GM12878 (cell line): Measurements from ENCODE around the gene PRC1. TPM values are rescaled to one million over a fixed set of nuclear protein-coding genes. Genes with fewer than 3 reads are reported as not detected.

Experiments
- ATAC-seq: fragments of 200-7000 bp; cut with Tn5 transposase; 3 replicates; pipeline ENCODE4 v1.9.1; 2020; ENCODE audit warnings: mild to moderate bottlenecking, moderate library complexity
- BruUV-seq: library from RNA; stranded (reverse); fragments of 400-500 nt; replicated peaks from 2 replicates; lab custom pipeline; 2021; lab: Mats Ljungman, UMichigan
- CTCF ChIA-PET: fragments of 300-600 bp; sonication (Branson Sonifier 250); formaldehyde crosslinking; extraction: SDS; loops from one replicate; lab custom pipeline; 2021; ENCODE audit warnings: inconsistent platforms; lab: Yijun Ruan, JAX
- POLR2A ChIA-PET: fragments of 350-600 bp; formaldehyde crosslinking; extraction: SDS; loops from one replicate; lab custom pipeline; 2021; ENCODE audit warnings: inconsistent platforms; lab: Charles Lee
- RAD21 ChIA-PET: fragments of 300-600 bp; sonication (Branson Sonifier 250); formaldehyde crosslinking; loops from one replicate; lab custom pipeline; 2023; ENCODE audit warnings: antibody characterized with exemption; ENCODE audit not compliant: unreplicated experiment; lab: Charles Lee
- SMC1A ChIA-PET: fragments of 300-600 bp; sonication (Branson Sonifier 250); formaldehyde crosslinking; loops from one replicate; lab custom pipeline; 2023; ENCODE audit not compliant: unreplicated experiment, uncharacterized antibody; lab: Charles Lee
- DNase-seq: peaks from one replicate; pipeline ENCODE4 v3.0.0-alpha.2; 2011; ENCODE audit warnings: low read depth, low spot score
- FAIRE-seq: peaks from 3 replicates; lab custom pipeline; 2011; peaks lifted over from hg19 to GRCh38; lab: Jason Lieb, UNC
- H2AFZ ChIP-seq: 2 replicates; pipeline ENCODE4 v1.6.0; 2011; ENCODE audit warnings: low read depth, low read length, control low read depth; ENCODE audit not compliant: control insufficient read depth
- H3K27ac ChIP-seq: 2 replicates; pipeline ENCODE4 v1.5.1; 2011; ENCODE audit warnings: control low read depth; ENCODE audit not compliant: control insufficient read depth, insufficient read depth
- H3K27me3 ChIP-seq, 2 experiments: replicated peaks in 1 of 2; 2 replicates each; pipeline versions ENCODE4 v1.6.0 to v1.6.1; 2011; ENCODE audit warnings: low read length in 1 of 2; ENCODE audit not compliant: control insufficient read depth in 2 of 2, insufficient read depth in 2 of 2
- H3K36me3 ChIP-seq, 2 experiments: 2 replicates each; pipeline ENCODE4 v1.5.1; 2011; ENCODE audit warnings: low read length in 1 of 2; ENCODE audit not compliant: control insufficient read depth in 2 of 2, insufficient read depth in 2 of 2
- H3K4me1 ChIP-seq: 2 replicates; pipeline ENCODE4 v1.6.1; 2011; ENCODE audit warnings: mild to moderate bottlenecking, low read length, moderate library complexity, mixed read lengths; ENCODE audit not compliant: control insufficient read depth, insufficient read depth
- H3K4me2 ChIP-seq: 2 replicates; pipeline ENCODE4 v1.6.0; 2011; ENCODE audit warnings: control low read depth; ENCODE audit not compliant: control insufficient read depth, insufficient read depth
- H3K4me3 ChIP-seq: fragments of 200-600 bp; sonication (generic); 2 replicates; pipeline ENCODE4 v1.5.1; 2016
- H3K79me2 ChIP-seq: 2 replicates; pipeline ENCODE4 v1.6.0; 2011; ENCODE audit warnings: low read length; ENCODE audit not compliant: control insufficient read depth, insufficient read depth
- H3K9ac ChIP-seq: 2 replicates; pipeline ENCODE4 v1.8.0; 2011; ENCODE audit warnings: low read length, control low read depth, mixed read lengths; ENCODE audit not compliant: control insufficient read depth, insufficient read depth
- H3K9me3 ChIP-seq: replicated peaks from 3 replicates; pipeline ENCODE4 v1.5.1; 2011; ENCODE audit warnings: mild to moderate bottlenecking, low read length; ENCODE audit not compliant: control insufficient read depth, insufficient read depth
- H4K20me1 ChIP-seq: 2 replicates; pipeline ENCODE4 v1.6.0; 2011; ENCODE audit not compliant: control insufficient read depth, insufficient read depth
- CHD2 ChIP-seq: IDR thresholded peaks from 2 replicates; pipeline ENCODE4 v1.6.1; 2011; ENCODE audit warnings: low read depth, low read length, improper control_type of control experiment, borderline replicate concordance
- DPF2 ChIP-seq: fragments of 450-650 bp; IDR thresholded peaks from 2 replicates; pipeline ENCODE4 v1.6.1; 2017; ENCODE audit warnings: mild to moderate bottlenecking
- EZH2 ChIP-seq: IDR thresholded peaks from 2 replicates; pipeline ENCODE4 v1.6.1; 2012; ENCODE audit warnings: low read depth, mild to moderate bottlenecking, control low read depth, inconsistent platforms, low read length, borderline replicate concordance; ENCODE audit not compliant: control insufficient read depth
- IKZF1 ChIP-seq: fragments of 450-650 bp; conservative IDR thresholded peaks from 2 replicates; pipeline ENCODE4 v1.6.1; 2017; ENCODE audit warnings: antibody characterized with exemption, mild to moderate bottlenecking
- IKZF2 ChIP-seq, 2 experiments: fragments of 450-650 bp; IDR thresholded peaks; 2 replicates each; pipeline ENCODE4 v1.6.1; 2017; ENCODE audit warnings: mild to moderate bottlenecking in 2 of 2, moderate library complexity in 2 of 2
- MTA2 ChIP-seq: fragments of 450-650 bp; IDR thresholded peaks from 2 replicates; pipeline ENCODE4 v1.6.1; 2016; ENCODE audit warnings: low read depth, mild to moderate bottlenecking, moderate library complexity
- PAX8 ChIP-seq: fragments of 450-650 bp; IDR thresholded peaks from 2 replicates; pipeline ENCODE4 v1.6.1; 2017; ENCODE audit warnings: mild to moderate bottlenecking, moderate library complexity
- PKNOX1 ChIP-seq: fragments of 450-650 bp; IDR thresholded peaks from 2 replicates; pipeline ENCODE4 v1.6.1; 2016; ENCODE audit warnings: mild to moderate bottlenecking
- RAD21 ChIP-seq: IDR thresholded peaks from 2 replicates; pipeline ENCODE4 v1.6.1; 2011; ENCODE audit warnings: mild to moderate bottlenecking, low read depth, low read length, moderate library complexity; ENCODE audit not compliant: insufficient read depth
- RELB ChIP-seq: fragments of 450-650 bp; IDR thresholded peaks from 2 replicates; pipeline ENCODE4 v1.6.1; 2017; ENCODE audit warnings: low read depth, mild to moderate bottlenecking, moderate library complexity
- SPI1 ChIP-seq: IDR thresholded peaks from 2 replicates; pipeline ENCODE4 v1.6.1; 2011; ENCODE audit warnings: low read depth, mild to moderate bottlenecking, low read length, moderate library complexity, borderline replicate concordance; ENCODE audit not compliant: insufficient read depth
- SRF ChIP-seq, 2 experiments: IDR thresholded peaks; 2 replicates each; pipeline ENCODE4 v1.6.1; 2011; ENCODE audit warnings: low read depth in 2 of 2, low read length in 2 of 2, mild to moderate bottlenecking in 1 of 2, moderate library complexity in 1 of 2
- TCF3 ChIP-seq: IDR thresholded peaks from 2 replicates; pipeline ENCODE4 v1.6.1; 2012; ENCODE audit warnings: low read depth, mild to moderate bottlenecking, low read length, borderline replicate concordance; ENCODE audit not compliant: insufficient read depth
- YY1 ChIP-seq: IDR thresholded peaks from 2 replicates; pipeline ENCODE4 v1.6.1; 2011; ENCODE audit warnings: low read depth, mild to moderate bottlenecking, low read length
- ZNF687 ChIP-seq: fragments of 450-650 bp; IDR thresholded peaks from 2 replicates; pipeline ENCODE4 v1.6.1; 2017; ENCODE audit warnings: mild to moderate bottlenecking, moderate library complexity
- WGBS: methylation state at CpG from one replicate; pipeline ENCODE4 v1.1.6; 2016; ENCODE audit warnings: low lambda C conversion rate; ENCODE audit not compliant: insufficient replicate concordance, insufficient coverage; ENCODE audit errors: missing lambda C conversion rate; 5-methylcytosine and 5-hydroxymethylcytosine counted together
- in situ Hi-C: fragments of 300-500 bp; cut with MboI; formaldehyde crosslinking; loops from 9 replicates; pipeline ENCODE4 v1.14.3; 2018; ENCODE audit warnings: mixed read lengths
- intact Hi-C: fragments of 100-400 bp; cut with micrococcal nuclease; formaldehyde crosslinking; loops from one replicate; pipeline ENCODE4 v1.14.2; 2022; ENCODE audit not compliant: unreplicated experiment
- polyA plus RNA-seq, 11 experiments: library from polyadenylated mRNA; depleted of rRNA in 4 of 11; unstranded in 6 of 11; stranded (reverse) in 5 of 11; fragments of >200 nt; fragmentation: Nextera tagmentation in 4 of 11; fragmentation: Illumina TruSeq in 1 of 11; extraction: Ambion mirVana in 4 of 11; extraction: Trizol in 1 of 11; gene quantifications; 1 replicate in 1 of 11; 2 replicates in 10 of 11; pipeline versions ENCODE4 v1.2.1 to v1.2.3, GENCODE V29; 2011 to 2016; ENCODE audit warnings: inconsistent platforms in 2 of 11, missing spikeins in 2 of 11, low read depth in 1 of 11
- total RNA-seq, 4 experiments: library from RNA; depleted of rRNA in 3 of 4; stranded (reverse); fragments of >200 nt in 3 of 4; fragmentation: Illumina TruSeq in 1 of 4; extraction: Trizol in 1 of 4; gene quantifications; 2 replicates each; pipeline versions ENCODE4 v1.2.1 to v1.2.3, GENCODE V29; 2013 to 2021

PRC1 gene
- total and polyA plus RNA-seq, 10 of the 15 experiments (the other 5 are each of a cell fraction or from before 2014, with no cell fraction given), result 100 to 241 (median 131) TPM

- BruUV-seq, result no TSS peak
- RAD21 ChIA-PET, result interaction anchor here (1.0 to 2.6 kb wide), 3 partner anchors 40 to 290 kb away, joined by 3 to 8 read pairs (median 6); partner anchors contain the start of gene VPS33B
- in situ Hi-C loops (loop anchor here (25.0 kb wide), 1 partner anchor 2006 kb away; no protein-coding TSS in a partner anchor), intact Hi-C loops (loop anchor here (10.0 kb wide), 1 partner anchor 293 kb away; no protein-coding TSS in a partner anchor)
- peak; percentile 92 for FAIRE-seq
- SMC1A ChIA-PET, result interaction anchor here (0.7 to 3.0 kb wide), 8 partner anchors 8 to 290 kb away, joined by 3 to 14 read pairs (median 4); partner anchors contain the start of gene RCCD1
- peak; percentile 53 for DNase-seq
- peaks cover 34% of the 10 kb centered on the region for H3K79me2 ChIP-seq
- 7% methylated on average over 6 of the region's 6 CpGs for WGBS
- H3K9ac ChIP-seq, result no peak overlapping the region
- peaks cover 23% of the 10 kb centered on the region for H3K4me1 ChIP-seq
- H3K4me3 ChIP-seq, result no peak overlapping the region
- H3K27ac ChIP-seq, result peak overlapping the region; percentile 79
- peak overlapping the region; percentile 73 for H3K4me2 ChIP-seq
- peaks cover 25 to 34% of the 10 kb centered on the region in 2 experiments for H3K36me3 ChIP-seq
- CTCF ChIA-PET, result interaction anchor here (1.0 to 2.3 kb wide), 13 partner anchors 8 to 290 kb away, joined by 3 to 16 read pairs (median 6); partner anchors contain the start of gene VPS33B
- no peaks in the 10 kb centered on the region for H3K9me3 ChIP-seq
- H3K27me3 ChIP-seq, result no peaks in the 10 kb centered on the region
- ATAC-seq, result peak; percentile 94
- H2AFZ ChIP-seq, result peak overlapping the region; percentile 73
- POLR2A ChIA-PET, result interaction anchor here (0.8 to 1.0 kb wide), 2 partner anchors 12 to 13 kb away, joined by 3 read pairs; no protein-coding TSS in a partner anchor
- no peaks in the 10 kb centered on the region for H4K20me1 ChIP-seq
- TF ChIP-seq ZNF687 (peak; percentile 40; the same call in 1 of the 2 replicates), TCF3 (no peak), SPI1 (peak; percentile 97), PAX8 (no peak), PKNOX1 (peak; percentile 61), MTA2 (0 out of 2 replicates have a peak, but pooled peaks have one; percentile 14), YY1 (peak; percentile 69), IKZF1 (0 out of 2 replicates have a peak, but pooled peaks have one; percentile 9), EZH2 (no peak), RAD21 (0 out of 2 replicates have a peak, but pooled peaks have one; percentile 20), DPF2 (0 out of 2 replicates have a peak, but pooled peaks have one; percentile 39), RELB (0 out of 2 replicates have a peak, but pooled peaks have one; percentile 33), IKZF2 (IDR thresholded peaks at IDR 0.05) (peak; percentile 25 to 40; a peak in 1 of 4 replicates), CHD2 (0 out of 2 replicates have a peak, but pooled peaks have one; percentile 25), SRF (IDR thresholded peaks at IDR 0.05; ENCODE audit: low read depth in 2 of 2, low read length in 2 of 2) (no peak)
These were observed 12.7 kb downstream of the PRC1 start for GRCh38 chr15:90981681-90982080.
